ENCODE data around the gene ST3GAL3. TPM values are rescaled to one million over a fixed set of nuclear protein-coding genes. Genes with fewer than 3 reads are reported as not detected.

ST3GAL3 gene
- total RNA-seq, 1 donor from 2014 or later: 24.4 TPM

DNA sequence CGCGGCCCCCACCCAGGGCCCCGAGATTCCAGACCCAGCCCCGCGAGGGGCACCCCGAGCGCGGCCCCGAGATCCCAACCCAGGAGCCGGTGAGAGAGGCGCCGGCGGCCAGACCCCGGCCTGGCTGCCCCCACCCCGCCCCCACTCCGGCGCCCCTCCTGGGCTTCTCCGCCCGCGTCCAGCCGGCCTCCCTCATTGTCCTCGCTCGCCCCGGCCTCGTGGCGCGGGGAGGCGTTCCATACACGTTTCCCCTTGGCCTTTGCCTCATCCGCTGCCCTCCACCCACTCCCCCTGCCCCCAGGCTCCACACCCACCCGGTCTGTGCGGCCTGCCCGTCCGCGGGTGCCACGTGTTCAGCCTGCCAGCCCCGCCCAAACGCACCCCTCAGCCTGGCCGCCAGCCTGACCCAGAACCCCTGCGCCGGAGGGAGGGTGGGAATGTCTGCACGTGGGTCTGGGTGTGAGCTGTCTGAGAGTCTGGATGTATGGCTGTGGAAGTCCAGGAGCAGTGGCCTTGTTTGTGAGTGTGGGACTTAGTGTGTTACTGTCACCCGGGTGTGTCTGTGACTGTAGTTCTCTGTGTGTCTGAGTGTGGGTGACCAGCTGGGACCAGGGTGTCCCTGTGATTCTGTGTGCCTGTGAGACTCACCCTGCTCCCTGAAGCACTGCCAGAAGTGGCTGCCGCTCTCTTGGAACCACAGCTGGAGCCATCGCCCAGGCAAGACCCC is 272.4 kb downstream of the ST3GAL3 start:
- Mint-ChIP-seq H3K36me3 (peaks cover 36% of the 10 kb centered on the region), H3K27ac (peak overlapping the region; percentile 82), H3K9me3 (no peaks in the 10 kb centered on the region), H3K27me3 (no peaks in the 10 kb centered on the region), H3K4me1 (ENCODE audit: unreplicated experiment) (peaks cover 48% of the 10 kb centered on the region), H3K4me3 (peak overlapping the region; percentile 93)
- peak; percentile 74 for DNase-seq (ENCODE audit: extremely low spot score, unreplicated experiment)
- TF ChIP-seq, protein P1, sequence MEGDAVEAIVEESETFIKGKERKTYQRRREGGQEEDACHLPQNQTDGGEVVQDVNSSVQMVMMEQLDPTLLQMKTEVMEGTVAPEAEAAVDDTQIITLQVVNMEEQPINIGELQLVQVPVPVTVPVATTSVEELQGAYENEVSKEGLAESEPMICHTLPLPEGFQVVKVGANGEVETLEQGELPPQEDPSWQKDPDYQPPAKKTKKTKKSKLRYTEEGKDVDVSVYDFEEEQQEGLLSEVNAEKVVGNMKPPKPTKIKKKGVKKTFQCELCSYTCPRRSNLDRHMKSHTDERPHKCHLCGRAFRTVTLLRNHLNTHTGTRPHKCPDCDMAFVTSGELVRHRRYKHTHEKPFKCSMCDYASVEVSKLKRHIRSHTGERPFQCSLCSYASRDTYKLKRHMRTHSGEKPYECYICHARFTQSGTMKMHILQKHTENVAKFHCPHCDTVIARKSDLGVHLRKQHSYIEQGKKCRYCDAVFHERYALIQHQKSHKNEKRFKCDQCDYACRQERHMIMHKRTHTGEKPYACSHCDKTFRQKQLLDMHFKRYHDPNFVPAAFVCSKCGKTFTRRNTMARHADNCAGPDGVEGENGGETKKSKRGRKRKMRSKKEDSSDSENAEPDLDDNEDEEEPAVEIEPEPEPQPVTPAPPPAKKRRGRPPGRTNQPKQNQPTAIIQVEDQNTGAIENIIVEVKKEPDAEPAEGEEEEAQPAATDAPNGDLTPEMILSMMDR (conservative IDR thresholded peaks at IDR 0.05): no peak

GRCh38 chr1:43980255-43981134 is 273.2 kb downstream of the ST3GAL3 start:
- peaks cover 37% of the 10 kb centered on the region for H3K36me3 Mint-ChIP-seq
- DNase-seq (ENCODE audit: extremely low spot score, unreplicated experiment): no peak
- H3K27ac Mint-ChIP-seq: peak overlapping the region; percentile 23
- H3K4me3 Mint-ChIP-seq: peak overlapping the region; percentile 93
- no peaks in the 10 kb centered on the region for H3K9me3 Mint-ChIP-seq
- H3K4me1 Mint-ChIP-seq (ENCODE audit: unreplicated experiment): peaks cover 48% of the 10 kb centered on the region
- H3K27me3 Mint-ChIP-seq: no peaks in the 10 kb centered on the region
- TF ChIP-seq, protein P1 (conservative IDR thresholded peaks at IDR 0.05): no peak

Small RNAs within 50 kb of the gene (microRNA-seq; reads per million reads assigned to microRNA genes)
- not detected for gene MIR6079

Other genes with a start within 250 kb of the ST3GAL3 start
- gene PTPRF, start 176.7 kb upstream of the ST3GAL3 start, total RNA-seq (ENCODE audit: low replicate concordance): 260 and 507 TPM in 2 replicates
- gene KDM4A, start 57.4 kb upstream of the ST3GAL3 start, total RNA-seq (ENCODE audit: low replicate concordance): 55.3 and 67.8 TPM in 2 replicates
- 6.4 and 7.2 TPM in 2 replicates for gene ARTN, start 226.3 kb downstream of the ST3GAL3 start, total RNA-seq (ENCODE audit: low replicate concordance)
- 31.5 and 39.4 TPM in 2 replicates for gene IPO13, start 239.4 kb downstream of the ST3GAL3 start, total RNA-seq (ENCODE audit: low replicate concordance)